K562 (cell line): ENCODE results near the gene TUBD1. TPM values are rescaled to one million over a fixed set of nuclear protein-coding genes. Genes with fewer than 3 reads are reported as not detected.

Experiments
- CTBP1 ChIP-seq: fragments of 450-650 bp; IDR thresholded peaks from 2 replicates; pipeline ENCODE4 v1.6.1; 2016; ENCODE audit warnings: borderline replicate concordance
- EGR1 ChIP-seq: fragments of 450-650 bp; conservative IDR thresholded peaks from 2 replicates; pipeline ENCODE4 v1.6.1; 2017; ENCODE audit warnings: mild to moderate bottlenecking
- EWSR1 ChIP-seq: fragments of 450-650 bp; IDR thresholded peaks from 2 replicates; pipeline ENCODE4 v1.6.1; 2018; ENCODE audit warnings: borderline replicate concordance, mild to moderate bottlenecking, low read depth, moderate library complexity; ENCODE audit not compliant: partially characterized antibody
- FOXA1 ChIP-seq: fragments of 450-650 bp; IDR thresholded peaks from 2 replicates; pipeline ENCODE4 v1.6.1; 2016; ENCODE audit warnings: mild to moderate bottlenecking, borderline replicate concordance
- HLTF ChIP-seq: fragments of 450-650 bp; IDR thresholded peaks from 2 replicates; pipeline ENCODE4 v1.6.1; 2016
- HMBOX1 ChIP-seq: sonication (generic); IDR thresholded peaks from 2 replicates; pipeline ENCODE4 v1.6.1; 2016
- HOXB6 ChIP-seq: fragments of 250-450 bp; sonication (Bioruptor Pico); IDR thresholded peaks from 2 replicates; pipeline ENCODE4 v1.5.1; 2022; ENCODE audit warnings: mild to moderate bottlenecking, borderline replicate concordance
- MED1 ChIP-seq: sonication (generic); formaldehyde crosslinking; IDR thresholded peaks from 2 replicates; pipeline ENCODE4 v1.8.1; 2023; ENCODE audit warnings: missing genetic modification reagents, borderline replicate concordance
- NFRKB ChIP-seq: fragments of 450-650 bp; IDR thresholded peaks from 2 replicates; pipeline ENCODE4 v1.6.1; 2016; ENCODE audit warnings: low read depth
- NONO ChIP-seq, 2 experiments: fragments of 200-400 bp in 1 of 2; fragments of 450-650 bp in 1 of 2; formaldehyde crosslinking in 1 of 2; IDR thresholded peaks; 2 replicates each; pipeline ENCODE4 v1.6.1; 2017; ENCODE audit warnings: low read depth in 2 of 2, mild to moderate bottlenecking in 2 of 2, moderate library complexity in 2 of 2, low read length in 1 of 2
- NR3C1 ChIP-seq: sonication (generic); formaldehyde crosslinking; IDR thresholded peaks from 2 replicates; pipeline ENCODE4 v1.8.1; 2022; ENCODE audit warnings: missing genetic modification reagents
- PHB2 ChIP-seq: fragments of 450-650 bp; IDR thresholded peaks from 2 replicates; pipeline ENCODE4 v1.6.1; 2017; ENCODE audit warnings: low read depth
- SP2 ChIP-seq: IDR thresholded peaks from 2 replicates; pipeline ENCODE4 v1.6.1; 2011; ENCODE audit warnings: mild to moderate bottlenecking, low read depth, low read length, moderate library complexity; ENCODE audit not compliant: poor library complexity, severe bottlenecking; ENCODE audit errors: extremely low read depth
- TARDBP ChIP-seq: fragments of 450-650 bp; IDR thresholded peaks from 2 replicates; pipeline ENCODE4 v1.6.1; 2016
- ZFP36 ChIP-seq: fragments of 150-350 bp; IDR thresholded peaks from 2 replicates; pipeline ENCODE4 v1.6.1; 2018; ENCODE audit warnings: low read length, low read depth; ENCODE audit not compliant: partially characterized antibody
- ZNF436 ChIP-seq: fragments of 250-450, 450-650 bp; sonication (Bioruptor Pico); formaldehyde crosslinking; IDR thresholded peaks from 2 replicates; pipeline ENCODE4 v1.7.0; 2020; ENCODE audit warnings: mild to moderate bottlenecking
- polyA plus RNA-seq, 8 experiments: library from polyadenylated mRNA; depleted of rRNA in 4 of 8; stranded (reverse) in 5 of 8; unstranded in 3 of 8; fragments of >200 nt; fragmentation: Nextera tagmentation in 2 of 8; fragmentation: Illumina TruSeq in 1 of 8; extraction: Ambion mirVana in 2 of 8; extraction: Trizol in 1 of 8; gene quantifications; 2 replicates each; pipeline versions ENCODE4 v1.2.1 to v1.2.3, GENCODE V29; 2011 to 2014; ENCODE audit warnings: inconsistent platforms in 1 of 8, missing spikeins in 1 of 8
- total RNA-seq, 7 experiments: library from RNA; depleted of rRNA in 6 of 7; stranded (reverse); fragments of >200 nt in 6 of 7; fragmentation: Illumina TruSeq in 2 of 7; extraction: Trizol in 2 of 7; gene quantifications; 2 replicates each; pipeline versions ENCODE4 v1.2.1 to v1.2.3, GENCODE V29; 2011 to 2021; ENCODE audit warnings: low replicate concordance in 1 of 7
- TF ChIP-seq, protein P1 (sequence below): fragments of 450-650 bp; IDR thresholded peaks from 2 replicates; pipeline ENCODE4 v1.6.1; 2017; ENCODE audit warnings: antibody characterized with exemption, mild to moderate bottlenecking
- TF ChIP-seq, protein P2 (sequence below): sonication (generic); formaldehyde crosslinking; IDR thresholded peaks from 2 replicates; pipeline ENCODE4 v1.5.0; 2020; ENCODE audit warnings: missing genetic modification reagents
- TF ChIP-seq, protein P3 (sequence below): sonication (generic); formaldehyde crosslinking; IDR thresholded peaks from 2 replicates; pipeline ENCODE4 v1.8.0; 2022; ENCODE audit warnings: mild to moderate bottlenecking, missing genetic modification reagents

Gene TUBD1
- total and polyA plus RNA-seq, 9 of the 15 experiments (the other 6 are each of a cell fraction or from before 2014, with no cell fraction given) = 10.8 to 35.3 (median 17.9) TPM

GRCh38 chr17:59853168-59853918, 39.4 kb downstream of the TUBD1 start (continued):
- no peak for TF ChIP-seq ZFP36
- TF ChIP-seq, protein P1, sequence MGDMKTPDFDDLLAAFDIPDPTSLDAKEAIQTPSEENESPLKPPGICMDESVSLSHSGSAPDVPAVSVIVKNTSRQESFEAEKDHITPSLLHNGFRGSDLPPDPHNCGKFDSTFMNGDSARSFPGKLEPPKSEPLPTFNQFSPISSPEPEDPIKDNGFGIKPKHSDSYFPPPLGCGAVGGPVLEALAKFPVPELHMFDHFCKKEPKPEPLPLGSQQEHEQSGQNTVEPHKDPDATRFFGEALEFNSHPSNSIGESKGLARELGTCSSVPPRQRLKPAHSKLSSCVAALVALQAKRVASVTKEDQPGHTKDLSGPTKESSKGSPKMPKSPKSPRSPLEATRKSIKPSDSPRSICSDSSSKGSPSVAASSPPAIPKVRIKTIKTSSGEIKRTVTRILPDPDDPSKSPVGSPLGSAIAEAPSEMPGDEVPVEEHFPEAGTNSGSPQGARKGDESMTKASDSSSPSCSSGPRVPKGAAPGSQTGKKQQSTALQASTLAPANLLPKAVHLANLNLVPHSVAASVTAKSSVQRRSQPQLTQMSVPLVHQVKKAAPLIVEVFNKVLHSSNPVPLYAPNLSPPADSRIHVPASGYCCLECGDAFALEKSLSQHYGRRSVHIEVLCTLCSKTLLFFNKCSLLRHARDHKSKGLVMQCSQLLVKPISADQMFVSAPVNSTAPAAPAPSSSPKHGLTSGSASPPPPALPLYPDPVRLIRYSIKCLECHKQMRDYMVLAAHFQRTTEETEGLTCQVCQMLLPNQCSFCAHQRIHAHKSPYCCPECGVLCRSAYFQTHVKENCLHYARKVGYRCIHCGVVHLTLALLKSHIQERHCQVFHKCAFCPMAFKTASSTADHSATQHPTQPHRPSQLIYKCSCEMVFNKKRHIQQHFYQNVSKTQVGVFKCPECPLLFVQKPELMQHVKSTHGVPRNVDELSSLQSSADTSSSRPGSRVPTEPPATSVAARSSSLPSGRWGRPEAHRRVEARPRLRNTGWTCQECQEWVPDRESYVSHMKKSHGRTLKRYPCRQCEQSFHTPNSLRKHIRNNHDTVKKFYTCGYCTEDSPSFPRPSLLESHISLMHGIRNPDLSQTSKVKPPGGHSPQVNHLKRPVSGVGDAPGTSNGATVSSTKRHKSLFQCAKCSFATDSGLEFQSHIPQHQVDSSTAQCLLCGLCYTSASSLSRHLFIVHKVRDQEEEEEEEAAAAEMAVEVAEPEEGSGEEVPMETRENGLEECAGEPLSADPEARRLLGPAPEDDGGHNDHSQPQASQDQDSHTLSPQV = peak; percentile 84
- TF ChIP-seq FOXA1 = peak; percentile 57; the same call in 1 of the 2 replicates
- TF ChIP-seq EWSR1 = peak; percentile 76
- no peak for TF ChIP-seq TARDBP
- TF ChIP-seq NFRKB = no peak
- TF ChIP-seq ZNF436 (CRISPR knock-in tag) = no peak
- peak; percentile 39 for TF ChIP-seq SP2
- no peak for TF ChIP-seq NONO (IDR thresholded peaks at IDR 0.05; ENCODE audit: low read depth in 2 of 2, low read length in 1 of 2)
- no peak for TF ChIP-seq HOXB6 (CRISPR knock-in tag)
- TF ChIP-seq, protein P2, sequence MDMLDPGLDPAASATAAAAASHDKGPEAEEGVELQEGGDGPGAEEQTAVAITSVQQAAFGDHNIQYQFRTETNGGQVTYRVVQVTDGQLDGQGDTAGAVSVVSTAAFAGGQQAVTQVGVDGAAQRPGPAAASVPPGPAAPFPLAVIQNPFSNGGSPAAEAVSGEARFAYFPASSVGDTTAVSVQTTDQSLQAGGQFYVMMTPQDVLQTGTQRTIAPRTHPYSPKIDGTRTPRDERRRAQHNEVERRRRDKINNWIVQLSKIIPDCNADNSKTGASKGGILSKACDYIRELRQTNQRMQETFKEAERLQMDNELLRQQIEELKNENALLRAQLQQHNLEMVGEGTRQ (CRISPR knock-in tag) = no peak
- no peak for TF ChIP-seq HLTF
- no peak for TF ChIP-seq CTBP1
- TF ChIP-seq, protein P3, sequence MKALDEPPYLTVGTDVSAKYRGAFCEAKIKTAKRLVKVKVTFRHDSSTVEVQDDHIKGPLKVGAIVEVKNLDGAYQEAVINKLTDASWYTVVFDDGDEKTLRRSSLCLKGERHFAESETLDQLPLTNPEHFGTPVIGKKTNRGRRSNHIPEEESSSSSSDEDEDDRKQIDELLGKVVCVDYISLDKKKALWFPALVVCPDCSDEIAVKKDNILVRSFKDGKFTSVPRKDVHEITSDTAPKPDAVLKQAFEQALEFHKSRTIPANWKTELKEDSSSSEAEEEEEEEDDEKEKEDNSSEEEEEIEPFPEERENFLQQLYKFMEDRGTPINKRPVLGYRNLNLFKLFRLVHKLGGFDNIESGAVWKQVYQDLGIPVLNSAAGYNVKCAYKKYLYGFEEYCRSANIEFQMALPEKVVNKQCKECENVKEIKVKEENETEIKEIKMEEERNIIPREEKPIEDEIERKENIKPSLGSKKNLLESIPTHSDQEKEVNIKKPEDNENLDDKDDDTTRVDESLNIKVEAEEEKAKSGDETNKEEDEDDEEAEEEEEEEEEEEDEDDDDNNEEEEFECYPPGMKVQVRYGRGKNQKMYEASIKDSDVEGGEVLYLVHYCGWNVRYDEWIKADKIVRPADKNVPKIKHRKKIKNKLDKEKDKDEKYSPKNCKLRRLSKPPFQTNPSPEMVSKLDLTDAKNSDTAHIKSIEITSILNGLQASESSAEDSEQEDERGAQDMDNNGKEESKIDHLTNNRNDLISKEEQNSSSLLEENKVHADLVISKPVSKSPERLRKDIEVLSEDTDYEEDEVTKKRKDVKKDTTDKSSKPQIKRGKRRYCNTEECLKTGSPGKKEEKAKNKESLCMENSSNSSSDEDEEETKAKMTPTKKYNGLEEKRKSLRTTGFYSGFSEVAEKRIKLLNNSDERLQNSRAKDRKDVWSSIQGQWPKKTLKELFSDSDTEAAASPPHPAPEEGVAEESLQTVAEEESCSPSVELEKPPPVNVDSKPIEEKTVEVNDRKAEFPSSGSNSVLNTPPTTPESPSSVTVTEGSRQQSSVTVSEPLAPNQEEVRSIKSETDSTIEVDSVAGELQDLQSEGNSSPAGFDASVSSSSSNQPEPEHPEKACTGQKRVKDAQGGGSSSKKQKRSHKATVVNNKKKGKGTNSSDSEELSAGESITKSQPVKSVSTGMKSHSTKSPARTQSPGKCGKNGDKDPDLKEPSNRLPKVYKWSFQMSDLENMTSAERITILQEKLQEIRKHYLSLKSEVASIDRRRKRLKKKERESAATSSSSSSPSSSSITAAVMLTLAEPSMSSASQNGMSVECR (CRISPR knock-in tag) = no peak
- TF ChIP-seq MED1 (CRISPR knock-in tag) = no peak
- TF ChIP-seq PHB2 = no peak
- no peak for TF ChIP-seq HMBOX1
- TF ChIP-seq EGR1 = no peak
- TF ChIP-seq NR3C1 (CRISPR knock-in tag) = no peak
